ENCODE data around the gene CAPRIN1.
A peak's percentile ranks its signal among the peaks of the same experiment; 100 is the strongest.
"Not testable (repeated sequence)": the region's sequence is repeated elsewhere in the genome, so short reads cannot be mapped to it uniquely, and the experiment has no call there.

Gene CAPRIN1

DNA sequence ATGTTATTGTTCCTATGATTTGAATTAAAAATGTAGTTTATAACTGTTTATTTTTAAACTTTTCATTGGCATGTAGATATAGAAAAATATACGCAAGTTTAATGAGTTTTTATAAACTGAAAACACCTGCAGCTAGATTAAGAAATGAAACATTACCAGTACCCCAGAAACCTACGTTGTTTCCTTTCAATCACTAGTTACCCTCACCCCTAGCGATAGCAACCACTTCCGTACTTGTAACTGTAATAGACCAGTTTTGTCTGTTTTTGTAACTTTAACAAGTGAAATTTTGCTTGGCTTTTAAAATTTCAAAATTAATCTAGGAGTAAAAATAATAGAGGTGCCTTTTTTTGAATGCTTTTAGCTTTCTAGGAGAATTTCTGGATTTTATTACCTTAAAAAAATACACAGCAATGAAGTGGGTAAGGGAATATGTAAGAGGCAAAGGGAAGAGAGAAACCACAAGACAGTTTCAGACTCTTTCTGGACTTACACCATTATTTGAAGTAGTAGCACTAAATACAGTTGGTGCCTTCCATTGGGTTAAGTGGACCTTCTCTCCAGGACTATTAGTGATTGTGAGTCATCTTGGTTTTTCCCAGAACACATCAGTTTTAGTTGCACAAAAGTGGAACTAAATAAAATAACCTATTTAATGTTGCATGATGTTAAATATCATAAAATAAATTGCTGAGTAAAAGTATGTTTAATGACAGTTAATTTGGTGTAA is 35.2 kb downstream of the CAPRIN1 start:
- peak; percentile 55 for DNase-seq (ENCODE audit: low read depth)

GRCh38 chr11:34091825-34092224 is 40.3 kb downstream of the CAPRIN1 start:
- no peak for DNase-seq (ENCODE audit: low read depth)

GRCh38 chr11:34094900-34095299 is 43.4 kb downstream of the CAPRIN1 start:
- DNase-seq (ENCODE audit: low read depth) = not testable (repeated sequence)

- no peak for DNase-seq (ENCODE audit: low read depth)
These were observed 47.3 kb downstream of the CAPRIN1 start for GRCh38 chr11:34098813-34099212.

DNA sequence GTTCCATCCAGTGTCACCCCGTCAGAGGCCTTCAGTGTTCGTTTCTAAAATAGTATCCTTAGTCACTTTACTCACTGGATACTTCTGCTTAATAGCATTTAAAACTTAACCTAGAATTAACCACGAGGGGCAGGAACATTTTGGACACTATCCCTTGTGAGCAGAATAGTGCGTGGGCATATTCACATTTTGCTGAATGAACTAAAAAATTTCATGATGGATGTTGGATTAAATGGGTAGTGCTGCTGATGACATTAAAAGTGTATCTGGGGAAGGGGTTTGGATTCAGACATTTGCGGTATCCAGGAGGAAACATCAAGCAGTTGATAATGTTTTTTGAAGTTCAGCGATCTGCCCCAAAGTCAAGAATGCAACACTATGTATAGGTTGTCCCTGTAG is 53.1 kb downstream of the CAPRIN1 start:
- DNase-seq (ENCODE audit: low read depth) = no peak

DNA sequence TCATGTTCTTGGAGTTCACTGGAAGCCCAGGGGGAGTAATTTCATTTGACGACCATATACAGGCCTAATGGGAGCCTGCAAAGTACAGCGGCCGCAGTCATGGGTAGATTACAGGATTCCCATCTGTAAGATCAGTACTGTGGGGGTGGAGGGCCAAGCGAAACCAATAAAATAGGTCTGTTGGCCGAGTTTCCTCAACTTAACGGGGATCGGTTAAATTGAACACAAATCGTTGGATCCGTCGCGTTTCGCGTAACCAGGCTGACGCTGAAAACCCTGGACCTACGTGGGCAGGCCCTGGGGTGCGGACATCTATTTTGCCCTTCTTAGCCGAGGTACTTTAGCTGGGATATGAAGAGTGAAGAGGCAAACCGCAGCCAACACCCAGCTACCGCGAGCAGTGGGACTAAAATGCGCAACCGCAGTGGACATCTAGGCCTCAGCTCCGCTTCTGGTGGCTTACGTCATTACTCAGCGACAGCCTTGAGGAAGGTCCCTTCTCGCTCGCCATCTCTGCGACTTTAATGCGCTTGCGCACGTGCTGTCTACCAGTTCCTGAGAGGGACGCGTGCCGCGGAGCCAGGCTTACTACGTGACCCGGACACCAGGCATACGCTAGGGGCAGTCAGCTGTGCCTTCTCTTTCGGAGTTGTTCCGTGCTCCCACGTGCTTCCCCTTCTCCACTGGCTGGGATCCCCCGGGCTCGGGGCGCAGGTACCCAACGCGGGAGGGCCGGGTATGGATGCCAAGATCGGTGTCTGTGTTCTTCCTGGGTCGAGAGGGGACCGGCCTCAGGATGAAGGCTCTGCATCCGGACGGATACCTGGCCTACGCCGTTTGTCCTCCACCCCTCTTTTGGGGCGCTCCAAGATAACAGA is 53.8 kb downstream of the CAPRIN1 start, which contains the start of gene NAT10:
NAT10 (plus strand) TSS at position 551 of the 878 bp plus-strand sequence. CDS start 2,597 bp downstream, outside the sequence.
- peak; percentile 99 for DNase-seq (ENCODE audit: low read depth)

DNA sequence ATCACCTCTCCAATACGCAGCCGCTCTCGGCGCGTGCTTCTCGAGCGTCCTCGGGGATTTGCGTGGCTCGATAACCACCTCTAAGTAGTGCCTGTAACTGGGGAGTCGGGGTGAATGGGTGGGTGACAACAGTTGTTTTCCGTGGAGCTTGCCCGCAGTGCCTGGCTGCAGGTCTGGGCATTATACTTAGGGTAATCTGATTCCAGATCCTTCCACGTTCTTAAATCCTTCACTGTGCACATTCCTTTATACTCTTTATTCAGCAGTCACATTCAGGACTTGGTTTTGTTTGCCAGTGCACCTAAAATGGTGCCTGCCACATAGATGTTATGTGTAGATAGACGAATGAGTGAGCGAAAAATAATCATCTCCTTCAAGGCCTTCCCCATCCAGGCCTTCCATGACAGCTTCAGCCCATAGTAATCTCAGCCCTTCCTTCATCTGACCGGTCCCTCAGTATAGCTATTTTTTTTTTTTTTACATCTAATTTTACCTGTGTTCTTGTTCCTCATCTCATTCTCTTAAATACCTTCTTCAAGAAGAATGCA is 54.5 kb downstream of the CAPRIN1 start:
- no peak for DNase-seq (ENCODE audit: low read depth)

- no peak for DNase-seq (ENCODE audit: low read depth)
These were observed 60.3 kb downstream of the CAPRIN1 start for GRCh38 chr11:34111722-34112270.

DNA sequence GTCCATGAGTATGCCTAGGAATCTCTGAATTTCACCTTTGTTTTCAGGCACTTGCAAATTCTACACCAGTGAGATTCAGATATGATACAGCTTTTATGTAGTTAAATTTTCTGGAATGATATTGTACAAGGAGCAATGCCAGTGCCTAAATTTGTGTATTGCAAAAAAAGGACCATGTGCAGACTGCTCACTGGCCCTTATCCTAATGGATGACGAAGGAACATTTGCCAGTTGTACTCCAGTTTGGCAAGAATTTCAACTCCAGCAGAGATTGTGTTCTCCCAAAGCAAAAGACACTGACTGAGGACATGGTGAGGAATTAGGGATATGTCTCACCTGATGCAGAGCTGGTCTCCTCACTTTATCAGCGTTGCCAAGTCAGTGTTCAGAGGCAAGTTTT is 62.5 kb downstream of the CAPRIN1 start:
- no peak for DNase-seq (ENCODE audit: low read depth)

DNA sequence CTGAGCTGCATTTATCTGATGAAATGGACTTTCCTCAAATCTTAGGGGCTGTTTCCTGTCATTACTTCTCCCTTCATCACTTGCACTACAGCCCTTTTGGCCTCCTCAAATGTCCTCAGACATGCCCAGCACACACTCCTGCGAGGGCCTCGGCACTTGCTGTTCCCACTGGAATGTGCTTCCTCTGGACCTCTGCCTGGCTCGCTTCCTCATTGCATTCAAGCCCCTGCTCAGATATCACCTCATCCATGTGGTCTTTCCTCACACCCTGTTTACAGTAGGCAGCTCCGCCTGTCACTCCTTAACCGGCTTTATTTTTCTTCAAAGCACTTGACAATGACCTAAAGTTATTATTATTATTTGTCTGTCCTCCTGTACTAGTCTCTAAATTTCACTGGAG is 62.9 kb downstream of the CAPRIN1 start:
- DNase-seq (ENCODE audit: low read depth) = no peak

DNA sequence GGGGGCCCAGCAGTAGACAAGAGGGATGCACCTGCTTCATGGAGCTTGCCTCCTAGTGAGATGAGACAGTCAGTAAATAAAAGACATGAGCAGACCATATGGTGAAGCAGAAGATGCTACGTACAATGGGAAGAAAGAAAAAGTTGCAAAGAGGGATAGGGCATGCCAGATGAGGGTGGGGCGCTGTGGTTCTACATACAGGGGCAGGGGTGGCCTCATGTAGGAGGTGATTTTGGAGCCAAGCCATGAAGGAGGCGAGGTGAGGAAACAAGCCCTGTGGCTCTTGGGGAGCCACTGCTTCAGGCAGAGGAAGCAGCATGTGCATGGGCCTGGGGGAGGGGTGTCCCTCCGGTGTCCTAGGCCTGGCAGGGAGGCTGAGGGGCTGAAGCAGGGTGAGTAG is 69.1 kb downstream of the CAPRIN1 start:
- DNase-seq (ENCODE audit: low read depth) = no peak

- no peak for DNase-seq (ENCODE audit: low read depth)
These were observed 73.5 kb downstream of the CAPRIN1 start for GRCh38 chr11:34124885-34125668.

DNA sequence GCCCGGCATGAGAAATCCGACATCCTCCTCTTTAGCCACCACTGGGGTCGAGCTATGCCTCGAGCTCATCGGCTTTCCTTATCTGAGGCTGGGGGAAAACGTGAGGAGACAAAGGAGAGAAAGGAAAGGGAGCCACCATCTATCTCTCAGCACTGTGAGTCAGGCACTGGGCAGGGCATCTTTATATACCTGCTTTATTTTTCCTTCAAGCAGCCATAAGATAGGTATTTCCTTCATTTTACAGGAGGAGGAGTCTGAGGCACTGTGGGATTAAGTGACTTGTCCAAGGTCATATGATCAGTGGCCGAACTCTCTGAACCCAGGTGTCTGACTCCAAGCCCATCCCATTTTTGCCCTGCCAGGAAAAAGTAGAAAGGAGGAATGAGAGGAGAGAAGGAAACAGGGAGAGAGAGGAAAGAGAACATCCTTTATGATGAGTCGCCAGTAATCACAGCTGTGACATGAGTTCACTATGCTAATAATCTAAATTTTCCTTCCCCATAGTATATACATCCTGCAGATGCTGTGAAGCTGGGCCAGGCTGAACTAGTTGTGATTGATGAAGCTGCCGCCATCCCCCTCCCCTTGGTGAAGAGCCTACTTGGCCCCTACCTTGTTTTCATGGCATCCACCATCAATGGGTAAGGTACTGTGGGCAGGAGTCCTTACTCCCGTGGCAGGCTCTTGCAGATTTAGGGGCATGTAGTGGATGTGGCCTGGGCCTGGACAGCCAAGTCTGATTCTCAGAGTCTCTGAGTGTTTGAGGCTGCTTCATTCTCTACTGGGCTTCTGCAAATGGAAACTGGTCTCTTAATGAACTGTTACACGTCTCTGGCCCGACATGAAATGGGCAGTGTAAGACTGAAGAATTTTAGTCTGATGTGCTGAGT is 75.7 kb downstream of the CAPRIN1 start:
- peak; percentile 61 for DNase-seq (ENCODE audit: low read depth)

DNA sequence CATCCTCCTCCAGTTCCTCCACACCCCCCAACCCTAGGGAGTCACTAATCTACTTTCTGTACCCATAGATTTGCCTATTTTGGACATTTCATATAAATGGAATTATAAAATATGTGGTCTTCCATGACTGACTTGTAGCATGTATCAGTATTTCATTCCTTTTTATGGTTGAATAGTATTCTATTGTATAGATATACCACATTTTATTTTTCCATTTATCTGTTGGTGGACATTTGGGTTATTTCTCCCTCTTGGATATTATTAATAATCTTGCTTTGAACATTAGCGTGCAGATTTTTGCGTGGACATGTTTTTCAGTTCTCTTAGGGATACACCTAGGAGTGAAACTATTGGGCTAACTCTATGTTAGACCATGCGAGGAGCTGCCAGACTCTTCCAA is 77.3 kb downstream of the CAPRIN1 start:
- DNase-seq (ENCODE audit: low read depth) = no peak

DNA sequence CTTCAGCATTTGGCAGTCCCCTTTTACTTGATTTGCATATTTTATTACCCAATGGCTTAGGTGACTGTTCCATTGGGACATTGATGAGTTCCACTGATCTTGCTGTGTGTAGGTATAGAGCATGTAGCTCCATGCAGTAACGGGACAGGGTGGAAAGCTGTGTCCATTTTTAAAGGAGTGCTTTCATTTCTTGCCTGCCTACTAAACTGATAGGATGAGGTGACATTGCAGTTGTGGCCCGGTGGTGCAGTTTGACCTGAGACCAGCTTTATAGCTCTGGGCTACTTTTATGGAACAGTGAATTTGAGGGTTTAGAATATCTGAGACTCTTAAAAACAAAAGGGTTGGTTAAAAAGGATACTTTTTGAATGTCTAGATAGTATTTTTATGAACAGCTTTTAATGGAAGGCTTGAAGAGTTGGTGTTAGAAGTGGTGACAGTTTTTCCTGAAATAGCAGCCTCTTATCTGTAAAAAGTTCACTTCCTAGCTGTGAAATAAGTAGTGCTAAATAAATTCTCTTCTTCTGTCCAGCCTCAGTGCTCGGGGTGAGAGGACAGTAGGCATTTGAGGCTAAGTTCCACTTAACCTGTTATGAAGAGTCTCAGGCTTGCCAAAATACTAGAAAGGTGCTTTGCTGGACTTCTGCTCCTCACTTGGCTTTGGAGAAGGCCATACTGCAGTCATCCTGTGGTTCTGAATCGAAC is 80.9 kb downstream of the CAPRIN1 start:
- DNase-seq (ENCODE audit: low read depth) = no peak

DNA sequence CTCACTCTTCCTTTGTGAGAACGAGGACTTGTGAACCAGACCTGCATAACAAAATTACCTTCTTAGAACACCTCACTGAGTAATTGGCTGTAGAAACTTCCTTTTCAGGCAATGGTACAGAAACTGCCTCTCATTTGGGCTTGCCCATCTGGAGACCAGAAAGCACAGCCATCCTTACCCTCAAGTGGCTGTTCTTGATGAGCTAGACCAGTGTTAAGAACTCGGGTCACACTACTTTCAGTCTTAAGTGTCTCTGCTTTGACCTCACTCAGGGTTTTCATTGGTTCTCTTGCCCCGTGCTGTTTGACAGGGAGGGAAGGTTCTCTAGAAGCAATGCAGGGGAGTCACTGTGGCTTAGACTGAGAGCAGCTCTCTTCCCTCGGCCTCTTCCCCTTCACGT is 83.2 kb downstream of the CAPRIN1 start:
- DNase-seq (ENCODE audit: low read depth) = no peak

GRCh38 chr11:34135439-34135838 is 83.9 kb downstream of the CAPRIN1 start:
- DNase-seq (ENCODE audit: low read depth) = no peak

- DNase-seq (ENCODE audit: low read depth) = no peak
These were observed 84.9 kb downstream of the CAPRIN1 start for GRCh38 chr11:34136420-34136819.

DNA sequence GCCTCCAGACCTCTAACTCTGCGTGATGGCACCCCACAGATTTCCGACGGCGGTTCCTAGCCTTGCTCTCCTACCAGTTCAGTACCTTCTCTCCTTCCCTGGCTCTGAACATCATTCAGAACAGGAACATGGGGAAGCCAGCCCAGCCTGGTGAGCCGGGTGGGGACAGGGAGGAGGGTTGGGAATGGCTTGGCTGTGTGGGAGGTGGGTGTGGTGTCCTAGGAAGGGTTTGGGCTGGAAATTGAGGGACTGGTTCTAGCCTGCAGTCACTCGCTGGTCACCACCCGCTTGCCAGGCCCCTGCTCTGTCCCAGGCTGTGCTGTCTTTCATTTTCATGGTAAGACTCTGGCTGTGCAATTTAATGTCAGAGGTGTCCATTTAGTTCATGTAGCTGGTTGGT is 87.8 kb downstream of the CAPRIN1 start:
- no peak for DNase-seq (ENCODE audit: low read depth)

DNA sequence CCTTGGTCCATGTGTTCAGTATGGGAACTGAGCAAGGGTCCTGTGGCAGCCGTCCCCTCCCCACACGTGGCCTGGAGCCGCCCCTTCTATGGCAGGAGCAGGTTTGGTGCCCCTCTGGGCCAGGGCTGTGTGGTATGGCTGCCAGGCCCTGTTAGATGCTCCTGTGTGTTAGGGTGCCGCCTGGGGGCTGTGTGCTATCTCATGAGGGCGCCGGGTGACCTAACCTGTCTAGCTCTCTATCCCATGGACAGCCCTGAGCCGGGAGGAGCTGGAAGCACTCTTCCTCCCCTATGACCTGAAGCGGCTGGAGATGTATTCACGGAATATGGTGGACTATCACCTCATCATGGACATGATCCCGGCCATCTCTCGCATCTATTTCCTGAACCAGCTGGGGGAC is 88.6 kb downstream of the CAPRIN1 start:
- no peak for DNase-seq (ENCODE audit: low read depth)

Data from ELR (cell line).